D721Med (cell line): ENCODE data around the gene ARTN.

ENCODE experiments used
- DNase-seq: peaks from one replicate; pipeline ENCODE4 v3.0.0; 2011; ENCODE audit warnings: low spot score; ENCODE audit not compliant: insufficient read length
- FAIRE-seq: peaks from 2 replicates; lab custom pipeline; 2011; peaks lifted over from hg19 to GRCh38; lab: Jason Lieb, UNC
- CTCF ChIP-seq: IDR thresholded peaks from 2 replicates; pipeline ENCODE4 v1.5.1; 2012; ENCODE audit warnings: mild to moderate bottlenecking, control low read depth; ENCODE audit not compliant: insufficient read depth; ENCODE audit errors: missing control alignments

ARTN gene

GRCh38 chr1:43901196-43901961 is 32.2 kb upstream of the ARTN start:
- DNase-seq = no peak
- no peak for FAIRE-seq
- TF ChIP-seq CTCF = no peak

- DNase-seq = no peak
- FAIRE-seq = no peak
- no peak for TF ChIP-seq CTCF
These were observed 31.4 kb upstream of the ARTN start for GRCh38 chr1:43902058-43902831.

- no peak for TF ChIP-seq CTCF
- FAIRE-seq (no peak), DNase-seq (no peak)
These were observed 28.7 kb upstream of the ARTN start for GRCh38 chr1:43904660-43905551.

- FAIRE-seq = no peak
- no peak for DNase-seq
- no peak for TF ChIP-seq CTCF
These were observed 25.4 kb upstream of the ARTN start for GRCh38 chr1:43908226-43908625.

- no peak for FAIRE-seq
- DNase-seq = no peak
- peak; percentile 22 for TF ChIP-seq CTCF
These were observed 24.7 kb upstream of the ARTN start for GRCh38 chr1:43908858-43909257.

GRCh38 chr1:43910343-43910742 is 23.3 kb upstream of the ARTN start:
- FAIRE-seq (no peak), DNase-seq (no peak)
- TF ChIP-seq CTCF = no peak
